Brain microvascular endothelial cell (primary cell): ENCODE measurements around the gene P2RX2.

ENCODE experiments used
- DNase-seq: peaks from one replicate; pipeline ENCODE4 v3.0.0-alpha.2; 2020
- H3K27ac ChIP-seq: fragments of 250-450 bp; sonication (Bioruptor Pico); 2 replicates; pipeline ENCODE4 v1.5.1; 2020; ENCODE audit warnings: mild to moderate bottlenecking, moderate library complexity
- H3K27me3 ChIP-seq: fragments of 250-450 bp; sonication (Bioruptor Pico); replicated peaks from 2 replicates; pipeline ENCODE4 v1.5.1; 2020; ENCODE audit warnings: mild to moderate bottlenecking
- H3K36me3 ChIP-seq: fragments of 250-450 bp; sonication (Bioruptor Pico); replicated peaks from 2 replicates; pipeline ENCODE4 v1.5.1; 2020; ENCODE audit warnings: mild to moderate bottlenecking
- H3K4me3 ChIP-seq: 2 replicates; pipeline ENCODE4 v1.5.1; 2011; ENCODE audit warnings: low read depth, mild to moderate bottlenecking, control low read depth, low read length, moderate library complexity
- CTCF ChIP-seq: IDR thresholded peaks from 2 replicates; pipeline ENCODE4 v1.5.1; 2011; ENCODE audit warnings: low read depth, mild to moderate bottlenecking, moderate library complexity, low read length, control low read depth, inconsistent platforms; ENCODE audit errors: missing control alignments
- in situ Hi-C: cut with HindIII; loops from 2 replicates; pipeline ENCODE4 v1.10.0; 2017; ENCODE audit warnings: low sequenced_read_pairs, low pct_ligation_motif_present

The P2RX2 gene

DNA sequence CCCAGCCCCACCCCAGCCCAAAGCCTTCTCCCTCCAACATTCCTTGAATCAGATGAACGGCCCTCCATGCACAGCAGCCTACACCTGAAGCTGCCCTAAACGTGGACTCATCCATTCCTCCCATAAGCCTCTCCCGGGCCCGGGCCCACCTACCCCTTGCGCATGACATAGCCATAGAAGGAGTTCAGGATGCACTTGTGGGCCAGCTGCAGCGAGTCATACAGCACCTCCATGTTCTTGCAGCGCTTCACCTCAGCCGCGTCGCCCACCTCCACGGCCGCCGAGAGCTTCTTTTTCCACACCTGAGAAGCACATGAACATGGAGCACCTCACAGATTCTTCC, 46.5 kb downstream of the P2RX2 start:
- H3K27me3 ChIP-seq = no peaks in the 10 kb centered on the region
- TF ChIP-seq CTCF = no peak
- in situ Hi-C loops = no loop called here
- peaks cover 29% of the 10 kb centered on the region for H3K36me3 ChIP-seq
- no peak overlapping the region for H3K27ac ChIP-seq
- no peak for DNase-seq
- no peak overlapping the region for H3K4me3 ChIP-seq

DNA sequence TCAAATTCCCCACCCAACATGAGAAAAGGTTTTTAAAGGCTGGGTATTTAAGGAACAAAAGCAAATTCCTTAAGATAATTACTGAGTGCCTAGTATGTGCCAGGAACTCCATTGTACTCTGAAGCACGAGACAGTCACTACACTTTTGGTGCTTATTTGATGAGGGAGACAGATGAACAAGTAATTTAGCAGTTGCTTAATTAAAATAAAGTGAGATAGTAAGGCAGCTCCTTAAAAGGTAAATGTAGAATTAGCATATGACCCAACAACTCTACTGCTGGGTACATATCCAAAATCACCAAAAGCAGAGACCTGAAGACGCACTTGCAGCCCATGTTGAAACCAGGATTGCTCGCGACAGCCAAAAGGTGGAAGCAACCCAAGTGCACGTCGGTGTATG, 47.2 kb downstream of the P2RX2 start:
- in situ Hi-C loops = no loop called here
- Histone ChIP-seq H3K4me3 (no peak overlapping the region), H3K27me3 (no peaks in the 10 kb centered on the region), H3K36me3 (peaks cover 29% of the 10 kb centered on the region), H3K27ac (no peak overlapping the region)
- no peak for TF ChIP-seq CTCF
- no peak for DNase-seq

DNA sequence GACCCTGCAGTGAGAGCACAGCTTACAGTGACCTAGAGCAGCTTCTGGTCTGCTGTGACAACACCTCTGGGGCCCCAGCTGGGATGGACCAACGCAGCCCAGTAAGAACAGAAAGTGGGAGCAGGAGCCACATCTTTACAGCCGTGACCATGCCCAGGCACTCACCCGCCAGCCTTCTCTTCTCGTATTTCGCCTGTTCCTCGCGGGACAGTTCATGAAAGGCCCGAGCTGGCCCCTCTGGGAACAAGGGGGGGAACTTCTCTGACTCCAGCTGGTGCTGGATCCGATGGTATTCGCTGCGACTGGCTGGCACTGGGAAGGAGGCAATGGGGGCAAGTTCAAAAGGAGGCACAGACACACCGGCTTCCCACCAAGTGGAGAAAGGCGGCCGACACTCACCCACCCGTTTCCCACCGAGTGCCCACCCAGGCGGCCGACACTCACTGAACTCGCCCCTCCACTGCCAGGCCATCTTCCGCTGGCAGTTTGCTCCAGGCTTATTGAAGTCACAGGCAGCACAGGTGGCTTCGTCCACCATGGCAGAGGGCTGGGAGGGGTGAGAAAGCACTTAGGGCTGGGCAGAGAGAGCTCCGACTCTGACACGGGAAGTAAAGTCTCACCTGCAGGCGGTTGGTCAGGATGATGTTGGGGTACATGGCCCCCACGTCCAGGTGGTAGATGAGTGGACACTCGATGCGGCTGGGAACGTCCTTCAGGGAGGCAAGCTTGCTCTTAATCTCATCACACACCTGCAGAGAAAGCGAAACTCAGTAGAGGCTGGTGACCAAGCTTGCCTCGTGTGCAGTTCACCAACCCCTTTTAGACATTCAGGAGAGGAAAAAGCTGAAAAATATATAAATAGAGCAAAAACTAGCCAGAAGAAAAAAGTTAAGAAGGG, 49.9 kb downstream of the P2RX2 start:
- H3K4me3 ChIP-seq = no peak overlapping the region
- in situ Hi-C loops = no loop called here
- H3K27me3 ChIP-seq = no peaks in the 10 kb centered on the region
- H3K36me3 ChIP-seq = peaks cover 22% of the 10 kb centered on the region
- no peak for DNase-seq
- TF ChIP-seq CTCF = no peak
- H3K27ac ChIP-seq = no peak overlapping the region

- Histone ChIP-seq H3K36me3 (peaks cover 18% of the 10 kb centered on the region), H3K4me3 (no peak overlapping the region), H3K27me3 (no peaks in the 10 kb centered on the region), H3K27ac (no peak overlapping the region)
- no peak for DNase-seq
- in situ Hi-C loops = no loop called here
- no peak for TF ChIP-seq CTCF
These were observed 50.7 kb downstream of the P2RX2 start for GRCh38 chr12:132669166-132669879.
